ENCODE data around the gene FBH1.
"Not testable (repeated sequence)": the region's sequence is repeated elsewhere in the genome, so short reads cannot be mapped to it uniquely, and the experiment has no call there.

The FBH1 gene

DNA sequence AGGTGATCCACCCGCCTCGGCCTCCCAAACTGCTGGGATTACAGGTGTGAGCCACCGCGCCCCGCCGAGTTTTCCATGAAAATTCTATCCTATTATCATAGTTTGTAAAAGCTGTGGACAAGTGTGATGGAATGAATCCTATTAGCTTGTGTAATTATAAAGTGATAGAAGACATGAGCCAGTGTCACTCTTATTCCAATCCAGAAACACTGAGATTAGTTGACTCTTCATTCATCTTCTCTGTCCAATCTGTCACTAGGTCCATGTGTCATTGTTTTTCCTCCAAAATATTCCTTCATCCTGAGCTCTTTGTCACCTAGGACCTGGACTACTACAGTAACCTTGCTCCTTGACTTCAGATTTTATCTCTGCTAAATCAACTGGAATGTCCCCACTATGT, 13.5 kb downstream of the FBH1 start:
- no peak overlapping the region for H3K4me3 ChIP-seq (replicated peaks; ENCODE audit: low read depth, low read length)
- no peak for TF ChIP-seq CTCF (IDR thresholded peaks at IDR 0.05; ENCODE audit: low read depth, low read length, missing control alignments)
- no peak for DNase-seq (ENCODE audit: extremely low read depth, low read depth)

DNA sequence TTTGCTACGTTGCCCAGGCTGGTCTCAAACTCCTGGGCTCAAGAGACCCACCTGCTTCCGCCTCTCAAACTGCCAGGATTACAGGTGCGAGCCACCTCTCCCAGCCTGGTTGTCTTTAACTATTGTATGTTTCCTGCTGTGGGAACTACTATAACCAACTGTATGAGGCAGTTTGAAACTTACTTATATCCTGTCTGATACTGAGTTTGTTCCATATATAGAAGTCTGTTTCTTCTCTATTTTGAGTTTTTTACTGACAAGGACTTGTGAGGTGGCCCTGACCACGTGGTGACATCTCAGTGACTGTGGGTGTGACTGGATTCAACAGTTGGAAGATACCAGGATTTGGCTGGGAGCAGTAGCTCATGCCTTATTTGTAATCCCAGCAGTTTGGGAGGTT, 14.2 kb downstream of the FBH1 start:
- no peak for TF ChIP-seq CTCF (IDR thresholded peaks at IDR 0.05; ENCODE audit: low read depth, low read length, missing control alignments)
- no peak for DNase-seq (ENCODE audit: extremely low read depth, low read depth)
- no peak overlapping the region for H3K4me3 ChIP-seq (replicated peaks; ENCODE audit: low read depth, low read length)

GRCh38 chr10:5905854-5906507, 15.9 kb downstream of the FBH1 start:
- no peak overlapping the region for H3K4me3 ChIP-seq (replicated peaks; ENCODE audit: low read depth, low read length)
- no peak for DNase-seq (ENCODE audit: extremely low read depth, low read depth)
- TF ChIP-seq CTCF (IDR thresholded peaks at IDR 0.05; ENCODE audit: low read depth, low read length, missing control alignments): no peak

DNA sequence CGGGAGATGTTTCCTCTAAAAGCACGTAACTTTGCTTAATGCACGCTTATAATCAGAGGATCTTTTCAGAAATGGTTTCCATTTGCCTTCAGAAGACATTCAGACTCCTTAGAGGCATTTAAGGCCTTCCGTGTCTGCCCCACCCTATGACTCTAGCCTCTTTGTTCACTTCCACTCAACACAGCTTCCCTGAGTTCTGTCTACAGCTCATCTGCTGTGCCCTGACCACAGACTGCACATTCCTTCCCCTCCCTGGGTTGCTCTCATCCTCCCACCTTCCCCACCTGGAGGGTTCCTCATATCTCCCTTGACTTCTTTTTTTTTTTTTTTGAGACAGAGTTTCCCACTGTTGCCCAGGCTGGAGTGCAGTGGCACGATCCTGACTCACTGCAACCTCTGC, 16.6 kb downstream of the FBH1 start:
- no peak for TF ChIP-seq CTCF (IDR thresholded peaks at IDR 0.05; ENCODE audit: low read depth, low read length, missing control alignments)
- H3K4me3 ChIP-seq (replicated peaks; ENCODE audit: low read depth, low read length): no peak overlapping the region
- DNase-seq (ENCODE audit: extremely low read depth, low read depth): no peak

GRCh38 chr10:5908676-5909075, 18.6 kb downstream of the FBH1 start:
- H3K4me3 ChIP-seq (replicated peaks; ENCODE audit: low read depth, low read length); DNase-seq (ENCODE audit: extremely low read depth, low read depth): not testable (repeated sequence)

DNA sequence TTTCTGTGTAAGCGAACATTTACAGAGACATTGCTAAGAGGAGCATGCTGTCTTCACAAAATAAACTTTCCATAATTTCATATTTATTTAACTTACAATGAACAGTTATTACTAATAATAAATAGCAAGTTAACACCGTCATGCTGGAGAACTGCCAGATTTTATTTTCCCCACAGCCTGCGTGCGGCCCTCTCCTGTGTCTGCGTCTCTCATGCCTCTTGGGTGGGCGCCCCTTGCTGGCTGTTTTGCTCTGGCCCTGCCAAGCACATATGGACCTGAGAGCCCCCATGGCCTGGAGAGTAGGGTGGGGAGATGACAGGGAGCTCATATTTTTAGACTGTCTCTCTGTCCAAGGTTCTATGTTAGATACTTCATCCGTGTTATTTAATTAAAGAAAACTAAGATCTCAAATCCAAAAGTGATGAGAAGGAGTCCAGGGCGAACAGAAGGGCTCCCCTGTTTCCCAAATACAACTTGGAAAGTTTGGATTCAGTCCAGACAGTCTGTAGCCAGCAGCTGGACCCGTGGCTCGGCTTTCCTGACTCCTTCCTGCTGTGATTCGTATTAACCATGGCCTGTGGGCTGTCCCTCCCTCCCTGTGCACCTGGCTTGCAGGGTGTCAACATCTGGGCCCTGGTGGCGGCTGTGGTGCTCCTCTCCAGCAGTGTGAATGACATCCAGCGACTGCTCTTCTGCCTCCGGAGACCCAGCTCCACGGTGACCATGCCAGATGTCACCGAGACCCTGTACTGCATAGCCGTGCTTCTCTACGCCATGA, 20.5 kb downstream of the FBH1 start:
- DNase-seq (ENCODE audit: extremely low read depth, low read depth): no peak
- no peak for TF ChIP-seq CTCF (IDR thresholded peaks at IDR 0.05; ENCODE audit: low read depth, low read length, missing control alignments)
- no peak overlapping the region for H3K4me3 ChIP-seq (replicated peaks; ENCODE audit: low read depth, low read length)

DNA sequence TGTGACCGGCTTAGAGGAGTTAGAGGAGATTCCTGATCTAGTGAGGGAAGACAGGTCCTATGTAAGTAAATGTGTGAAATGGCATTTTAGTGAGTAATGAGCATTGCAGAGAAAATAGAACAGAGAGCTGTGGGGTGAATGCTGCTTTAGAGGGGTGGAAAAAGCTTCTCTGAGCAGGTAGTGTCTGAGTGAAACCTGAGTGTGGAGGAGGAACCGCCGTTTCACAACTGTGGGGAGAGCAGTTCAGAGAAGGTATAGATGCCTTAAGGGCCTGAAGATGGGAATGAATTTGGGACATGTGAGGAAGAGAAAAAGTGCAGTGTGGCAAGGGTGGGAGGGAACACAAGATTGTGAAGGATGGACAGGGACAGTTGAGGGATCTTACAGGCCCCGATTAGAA, 21.6 kb downstream of the FBH1 start:
- no peak for TF ChIP-seq CTCF (IDR thresholded peaks at IDR 0.05; ENCODE audit: low read depth, low read length, missing control alignments)
- H3K4me3 ChIP-seq (replicated peaks; ENCODE audit: low read depth, low read length): no peak overlapping the region
- no peak for DNase-seq (ENCODE audit: extremely low read depth, low read depth)

All from HFF-Myc (cell line).